HEK293 (cell line): ENCODE measurements around the gene TAGAP.

Source experiments
- CTCF ChIA-PET: fragments of 350-600 bp; formaldehyde crosslinking; extraction: SDS; loops from one replicate; lab custom pipeline; 2021; ENCODE audit warnings: antibody characterized with exemption; lab: Yijun Ruan, JAX
- POLR2A ChIA-PET: fragments of 300-600 bp; formaldehyde crosslinking; extraction: SDS; loops from one replicate; lab custom pipeline; 2020; ENCODE audit warnings: antibody characterized with exemption, inconsistent platforms; lab: Yijun Ruan, JAX
- H3K27ac ChIP-seq: fragments of 200-500 bp; sonication (Bioruptor generic); 2 replicates; pipeline ENCODE4 v1.5.1; 2014; ENCODE audit warnings: low read depth, low read length, control low read depth, inconsistent platforms; ENCODE audit errors: extremely low read depth
- H3K36me3 ChIP-seq, 2 experiments: fragments of 200-500 bp in 1 of 2; sonication (Bioruptor generic) in 1 of 2; 1 replicate in 1 of 2; 2 replicates in 1 of 2; pipeline ENCODE4 v1.5.1; 2014 to 2017; ENCODE audit warnings: inconsistent platforms in 2 of 2, low read length in 2 of 2; ENCODE audit not compliant: control insufficient read depth in 2 of 2, insufficient read depth in 1 of 2
- H3K4me1 ChIP-seq: fragments of 200-500 bp; sonication (Bioruptor generic); 2 replicates; pipeline ENCODE4 v1.5.1; 2014; ENCODE audit warnings: mild to moderate bottlenecking, low read length, inconsistent platforms; ENCODE audit not compliant: control insufficient read depth, insufficient read depth
- H3K4me3 ChIP-seq: 2 replicates; pipeline ENCODE4 v1.5.1; 2011; ENCODE audit warnings: low read depth, mild to moderate bottlenecking, control low read depth, low read length, moderate library complexity
- H3K9me3 ChIP-seq: fragments of 200-500 bp; sonication (Bioruptor generic); 2 replicates; pipeline ENCODE4 v1.5.1; 2014; ENCODE audit warnings: low read depth, low read length, inconsistent platforms; ENCODE audit not compliant: control insufficient read depth, insufficient read depth
- GFI1B ChIP-seq: fragments of 450-650 bp; formaldehyde crosslinking; IDR thresholded peaks from 2 replicates; pipeline ENCODE4 v1.5.1; 2016; ENCODE audit warnings: missing biosample characterization, missing genetic modification characterization
- MYNN ChIP-seq: fragments of 450-650 bp; formaldehyde crosslinking; IDR thresholded peaks from 2 replicates; pipeline ENCODE4 v1.5.1; 2016; ENCODE audit warnings: missing biosample characterization, missing genetic modification characterization, borderline replicate concordance
- PRDM1 ChIP-seq: fragments of 450-650 bp; formaldehyde crosslinking; IDR thresholded peaks from 2 replicates; pipeline ENCODE4; 2016; ENCODE audit warnings: missing biosample characterization, missing genetic modification characterization
- REPIN1 ChIP-seq: fragments of 450-650 bp; formaldehyde crosslinking; IDR thresholded peaks from 2 replicates; pipeline ENCODE4 v1.5.1; 2017; ENCODE audit warnings: missing biosample characterization, missing genetic modification characterization, low read depth
- SP7 ChIP-seq: fragments of 450-650 bp; formaldehyde crosslinking; IDR thresholded peaks from 2 replicates; pipeline ENCODE4 v1.5.1; 2016; ENCODE audit warnings: missing biosample characterization, missing genetic modification characterization
- ZBTB21 ChIP-seq: fragments of 450-650 bp; formaldehyde crosslinking; IDR thresholded peaks from 2 replicates; pipeline ENCODE4 v1.5.1; 2017; ENCODE audit warnings: missing biosample characterization, missing genetic modification characterization
- ZNF10 ChIP-seq: fragments of 450-650 bp; formaldehyde crosslinking; IDR thresholded peaks from 2 replicates; pipeline ENCODE4 v1.5.1; 2017; ENCODE audit warnings: missing biosample characterization, missing genetic modification characterization
- ZNF266 ChIP-seq: fragments of 450-650 bp; formaldehyde crosslinking; IDR thresholded peaks from 2 replicates; pipeline ENCODE4 v1.5.1; 2016; ENCODE audit warnings: missing biosample characterization, missing genetic modification characterization, low read depth
- ZNF335 ChIP-seq: fragments of 450-650 bp; formaldehyde crosslinking; conservative IDR thresholded peaks from 2 replicates; pipeline ENCODE4 v1.5.1; 2016; ENCODE audit warnings: missing biosample characterization, missing genetic modification characterization
- ZNF354C ChIP-seq: fragments of 450-650 bp; formaldehyde crosslinking; IDR thresholded peaks from 2 replicates; pipeline ENCODE4 v1.5.1; 2016; ENCODE audit warnings: missing biosample characterization, missing genetic modification characterization, low read depth, borderline replicate concordance
- ZNF391 ChIP-seq: fragments of 450-650 bp; formaldehyde crosslinking; IDR thresholded peaks from 2 replicates; pipeline ENCODE4 v1.5.1; 2016; ENCODE audit warnings: low read depth, missing biosample characterization, missing genetic modification characterization, borderline replicate concordance
- ZNF426 ChIP-seq: fragments of 450-650 bp; formaldehyde crosslinking; IDR thresholded peaks from 2 replicates; pipeline ENCODE4 v1.5.1; 2017; ENCODE audit warnings: missing biosample characterization, missing genetic modification characterization, mild to moderate bottlenecking, inconsistent platforms, moderate library complexity
- ZNF473 ChIP-seq: fragments of 450-650 bp; formaldehyde crosslinking; IDR thresholded peaks from 2 replicates; pipeline ENCODE4 v1.5.1; 2017; ENCODE audit warnings: missing biosample characterization, missing genetic modification characterization
- ZNF514 ChIP-seq: fragments of 450-650 bp; formaldehyde crosslinking; IDR thresholded peaks from 2 replicates; pipeline ENCODE4 v1.5.1; 2016; ENCODE audit warnings: missing biosample characterization, missing genetic modification characterization
- ZNF544 ChIP-seq: fragments of 450-650 bp; formaldehyde crosslinking; IDR thresholded peaks from 2 replicates; pipeline ENCODE4 v1.5.0; 2017; ENCODE audit warnings: missing biosample characterization, missing genetic modification characterization
- ZNF548 ChIP-seq: fragments of 450-650 bp; formaldehyde crosslinking; IDR thresholded peaks from 2 replicates; pipeline ENCODE4 v1.5.1; 2016; ENCODE audit warnings: missing biosample characterization, missing genetic modification characterization
- ZNF792 ChIP-seq: fragments of 450-650 bp; formaldehyde crosslinking; IDR thresholded peaks from 2 replicates; pipeline ENCODE4 v1.5.1; 2016; ENCODE audit warnings: missing biosample characterization, missing genetic modification characterization
- ZSCAN16 ChIP-seq: fragments of 450-650 bp; formaldehyde crosslinking; IDR thresholded peaks from 2 replicates; pipeline ENCODE4 v1.5.1; 2016; ENCODE audit warnings: missing biosample characterization, missing genetic modification characterization
- TF ChIP-seq, protein P1 (sequence below): fragments of 450-650 bp; formaldehyde crosslinking; IDR thresholded peaks from 2 replicates; pipeline ENCODE4 v1.5.1; 2017; ENCODE audit warnings: missing biosample characterization, missing genetic modification characterization
- TF ChIP-seq, protein P2 (sequence below): fragments of 450-650 bp; formaldehyde crosslinking; IDR thresholded peaks from 2 replicates; pipeline ENCODE4 v1.5.1; 2016; ENCODE audit warnings: missing biosample characterization, missing genetic modification characterization
- TF ChIP-seq, protein P3 (sequence below): fragments of 450-650 bp; IDR thresholded peaks from 2 replicates; pipeline ENCODE4 v1.5.1; 2018; ENCODE audit warnings: missing biosample characterization, mild to moderate bottlenecking, missing genetic modification characterization

Gene TAGAP

DNA sequence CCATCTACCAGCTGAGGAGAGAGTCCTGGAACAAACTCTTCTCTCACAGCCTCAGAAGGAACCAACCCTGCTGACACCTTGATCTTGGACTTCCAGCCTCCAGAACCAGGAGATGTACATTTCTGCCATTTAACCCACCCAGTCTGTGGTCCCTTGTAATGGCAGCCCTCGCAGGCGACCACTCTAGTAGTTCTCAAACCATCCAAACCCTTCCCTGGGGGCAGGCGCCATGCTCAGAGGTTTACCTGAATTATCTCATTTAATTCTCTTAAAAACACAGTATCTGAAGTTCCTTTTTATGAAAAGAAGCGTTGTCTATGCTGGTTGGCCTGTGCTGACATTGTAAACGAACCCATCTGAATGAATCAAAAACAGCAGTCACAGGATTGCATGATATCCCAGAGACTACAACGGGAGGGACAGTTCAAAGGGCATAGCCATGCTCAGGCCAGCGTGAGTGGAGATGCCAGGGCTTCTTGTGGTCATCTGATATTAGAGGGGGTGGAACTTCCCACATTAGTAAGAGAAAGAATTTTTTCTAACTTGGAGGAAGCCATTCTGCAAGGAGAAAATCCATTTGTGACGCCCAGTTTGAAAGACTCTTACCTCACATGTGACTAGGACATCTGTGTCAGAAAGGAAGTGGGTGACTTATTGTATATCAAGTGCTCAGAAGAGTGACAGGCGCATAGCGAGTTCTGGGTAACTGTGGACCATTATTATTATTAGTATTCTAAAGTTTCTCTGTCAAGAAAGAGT, 17.2 kb upstream of the TAGAP start:
- Histone ChIP-seq H3K4me1 (no peaks in the 10 kb centered on the region), H3K9me3 (no peaks in the 10 kb centered on the region)
- POLR2A ChIA-PET, result no interaction called here
- TF ChIP-seq ZBTB21 (tag by site-specific recombination) (no peak), REPIN1 (tag by site-specific recombination) (no peak), ZSCAN16 (no peak), ZNF266 (tag by site-specific recombination) (no peak), ZNF548 (peak; percentile 87), ZNF473 (tag by site-specific recombination) (no peak), PRDM1 (no peak)
- TF ChIP-seq, protein P1, sequence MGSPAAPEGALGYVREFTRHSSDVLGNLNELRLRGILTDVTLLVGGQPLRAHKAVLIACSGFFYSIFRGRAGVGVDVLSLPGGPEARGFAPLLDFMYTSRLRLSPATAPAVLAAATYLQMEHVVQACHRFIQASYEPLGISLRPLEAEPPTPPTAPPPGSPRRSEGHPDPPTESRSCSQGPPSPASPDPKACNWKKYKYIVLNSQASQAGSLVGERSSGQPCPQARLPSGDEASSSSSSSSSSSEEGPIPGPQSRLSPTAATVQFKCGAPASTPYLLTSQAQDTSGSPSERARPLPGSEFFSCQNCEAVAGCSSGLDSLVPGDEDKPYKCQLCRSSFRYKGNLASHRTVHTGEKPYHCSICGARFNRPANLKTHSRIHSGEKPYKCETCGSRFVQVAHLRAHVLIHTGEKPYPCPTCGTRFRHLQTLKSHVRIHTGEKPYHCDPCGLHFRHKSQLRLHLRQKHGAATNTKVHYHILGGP, result no peak
- TF ChIP-seq, all 188 proteins: peak for 1
- CTCF ChIA-PET, result interaction anchor here (0.9 kb wide), 1 partner anchor 42 kb away, joined by 6 read pairs; no protein-coding TSS in a partner anchor
- Histone ChIP-seq H3K27ac (no peak overlapping the region), H3K4me3 (no peak overlapping the region), H3K36me3 (no peaks in the 10 kb centered on the region)

DNA sequence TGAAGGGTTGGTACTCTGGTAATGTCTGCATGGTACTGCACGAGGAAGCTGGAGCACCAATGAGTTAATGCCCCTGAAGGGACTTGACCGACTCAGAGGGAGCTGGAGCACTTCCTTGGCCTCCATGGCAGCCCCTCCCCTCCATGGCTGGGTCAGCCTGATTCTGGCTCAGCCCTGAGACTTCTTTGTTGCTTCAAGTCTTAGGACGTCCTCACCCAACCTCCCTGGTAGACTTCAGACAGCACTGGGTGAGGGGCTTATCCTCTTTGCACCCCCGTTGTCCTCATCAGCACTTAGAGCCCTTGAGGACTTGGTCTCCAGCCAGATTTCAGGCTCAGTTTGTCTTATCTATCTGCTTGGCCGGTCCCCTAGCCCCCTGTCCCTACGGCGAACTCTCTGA, 16.4 kb upstream of the TAGAP start:
- no peak for TF ChIP-seq ZNF335
- TF ChIP-seq ZNF391 (tag by site-specific recombination), result no peak
- TF ChIP-seq, protein P2, sequence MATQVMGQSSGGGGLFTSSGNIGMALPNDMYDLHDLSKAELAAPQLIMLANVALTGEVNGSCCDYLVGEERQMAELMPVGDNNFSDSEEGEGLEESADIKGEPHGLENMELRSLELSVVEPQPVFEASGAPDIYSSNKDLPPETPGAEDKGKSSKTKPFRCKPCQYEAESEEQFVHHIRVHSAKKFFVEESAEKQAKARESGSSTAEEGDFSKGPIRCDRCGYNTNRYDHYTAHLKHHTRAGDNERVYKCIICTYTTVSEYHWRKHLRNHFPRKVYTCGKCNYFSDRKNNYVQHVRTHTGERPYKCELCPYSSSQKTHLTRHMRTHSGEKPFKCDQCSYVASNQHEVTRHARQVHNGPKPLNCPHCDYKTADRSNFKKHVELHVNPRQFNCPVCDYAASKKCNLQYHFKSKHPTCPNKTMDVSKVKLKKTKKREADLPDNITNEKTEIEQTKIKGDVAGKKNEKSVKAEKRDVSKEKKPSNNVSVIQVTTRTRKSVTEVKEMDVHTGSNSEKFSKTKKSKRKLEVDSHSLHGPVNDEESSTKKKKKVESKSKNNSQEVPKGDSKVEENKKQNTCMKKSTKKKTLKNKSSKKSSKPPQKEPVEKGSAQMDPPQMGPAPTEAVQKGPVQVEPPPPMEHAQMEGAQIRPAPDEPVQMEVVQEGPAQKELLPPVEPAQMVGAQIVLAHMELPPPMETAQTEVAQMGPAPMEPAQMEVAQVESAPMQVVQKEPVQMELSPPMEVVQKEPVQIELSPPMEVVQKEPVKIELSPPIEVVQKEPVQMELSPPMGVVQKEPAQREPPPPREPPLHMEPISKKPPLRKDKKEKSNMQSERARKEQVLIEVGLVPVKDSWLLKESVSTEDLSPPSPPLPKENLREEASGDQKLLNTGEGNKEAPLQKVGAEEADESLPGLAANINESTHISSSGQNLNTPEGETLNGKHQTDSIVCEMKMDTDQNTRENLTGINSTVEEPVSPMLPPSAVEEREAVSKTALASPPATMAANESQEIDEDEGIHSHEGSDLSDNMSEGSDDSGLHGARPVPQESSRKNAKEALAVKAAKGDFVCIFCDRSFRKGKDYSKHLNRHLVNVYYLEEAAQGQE (tag by site-specific recombination), result no peak
- TF ChIP-seq ZNF426, result no peak
- no peak for TF ChIP-seq SP7 (tag by site-specific recombination)
- TF ChIP-seq, protein P3, sequence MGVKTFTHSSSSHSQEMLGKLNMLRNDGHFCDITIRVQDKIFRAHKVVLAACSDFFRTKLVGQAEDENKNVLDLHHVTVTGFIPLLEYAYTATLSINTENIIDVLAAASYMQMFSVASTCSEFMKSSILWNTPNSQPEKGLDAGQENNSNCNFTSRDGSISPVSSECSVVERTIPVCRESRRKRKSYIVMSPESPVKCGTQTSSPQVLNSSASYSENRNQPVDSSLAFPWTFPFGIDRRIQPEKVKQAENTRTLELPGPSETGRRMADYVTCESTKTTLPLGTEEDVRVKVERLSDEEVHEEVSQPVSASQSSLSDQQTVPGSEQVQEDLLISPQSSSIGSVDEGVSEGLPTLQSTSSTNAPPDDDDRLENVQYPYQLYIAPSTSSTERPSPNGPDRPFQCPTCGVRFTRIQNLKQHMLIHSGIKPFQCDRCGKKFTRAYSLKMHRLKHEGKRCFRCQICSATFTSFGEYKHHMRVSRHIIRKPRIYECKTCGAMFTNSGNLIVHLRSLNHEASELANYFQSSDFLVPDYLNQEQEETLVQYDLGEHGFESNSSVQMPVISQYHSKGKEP (tag by site-specific recombination), result no peak
- no peak overlapping the region for H3K27ac ChIP-seq
- CTCF ChIA-PET, result no interaction called here
- POLR2A ChIA-PET, result no interaction called here
- H3K4me1 ChIP-seq, result no peaks in the 10 kb centered on the region
- no peaks in the 10 kb centered on the region for H3K9me3 ChIP-seq
- H3K4me3 ChIP-seq, result no peak overlapping the region
- H3K36me3 ChIP-seq, result no peaks in the 10 kb centered on the region

DNA sequence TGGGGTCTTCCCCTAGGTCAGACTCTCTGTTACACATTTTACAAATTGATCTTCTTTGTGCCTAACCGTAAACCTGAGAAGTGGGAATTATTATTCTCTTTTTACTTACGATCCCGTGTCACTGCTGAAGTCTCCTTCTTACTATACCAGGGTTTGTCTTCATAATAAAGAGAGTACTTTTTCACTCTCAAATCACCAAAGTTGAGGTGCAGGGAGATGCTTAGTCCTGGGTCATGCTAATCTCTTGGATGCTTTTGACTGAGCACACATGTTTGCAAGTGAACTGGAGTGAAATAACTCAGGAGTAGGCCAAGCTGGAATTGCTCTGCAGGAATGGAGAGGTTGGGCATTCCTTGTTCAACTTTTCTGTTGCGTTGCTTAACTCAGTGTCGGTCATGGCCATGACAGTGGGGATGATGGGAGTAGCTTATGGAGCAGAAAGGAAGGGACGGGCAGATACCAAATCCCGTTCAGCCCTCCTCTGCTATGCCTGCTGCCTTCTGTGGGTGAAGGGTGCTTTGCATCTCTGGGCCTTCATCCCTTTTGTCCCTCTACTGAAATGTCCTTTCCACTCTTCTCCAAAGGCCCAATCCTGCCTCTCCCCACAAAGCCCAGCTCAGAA, 15.2 kb upstream of the TAGAP start:
- TF ChIP-seq ZNF792 (tag by site-specific recombination) (no peak), ZNF544 (tag by site-specific recombination) (no peak), ZNF514 (tag by site-specific recombination) (no peak), ZNF354C (tag by site-specific recombination) (no peak), GFI1B (tag by site-specific recombination) (no peak), ZNF10 (no peak), MYNN (tag by site-specific recombination) (no peak)
- Histone ChIP-seq H3K4me1 (no peaks in the 10 kb centered on the region), H3K4me3 (no peak overlapping the region), H3K27ac (no peak overlapping the region), H3K9me3 (no peaks in the 10 kb centered on the region), H3K36me3 (no peaks in the 10 kb centered on the region)
- CTCF ChIA-PET, result interaction anchor here (0.6 to 0.9 kb wide), 2 partner anchors 350 to 353 kb away, joined by 3 read pairs; no protein-coding TSS in a partner anchor
- POLR2A ChIA-PET, result no interaction called here
